Spleen (tissue), 7 donors: Measurements from ENCODE around the gene TNFRSF21.

Experiments
- POLR2A ChIP-seq, 3 donors: fragments of 450-650 bp; IDR thresholded peaks; one replicate each; pipeline ENCODE4 v1.5.1; 2017; ENCODE audit warnings: antibody characterized with exemption in 3 of 3, mild to moderate bottlenecking in 1 of 3
- POLR2AphosphoS5 ChIP-seq, 3 donors: sonication (generic); formaldehyde crosslinking; IDR thresholded peaks; one replicate each; pipeline ENCODE4 v1.5.1; 2017; ENCODE audit warnings: antibody characterized with exemption in 3 of 3
- TF ChIP-seq, protein P1 (sequence below), 11 experiments: fragments of 200-600 bp in 7 of 11; fragments of 450-650 bp in 4 of 11; sonication (generic) in 4 of 11; IDR thresholded peaks in 8 of 11; conservative IDR thresholded peaks in 3 of 11; 1 replicate in 7 of 11; 2 replicates in 4 of 11; pipeline versions ENCODE4 v1.4.0 to v1.8.0; 2016 to 2021; ENCODE audit warnings: antibody characterized with exemption in 11 of 11, inconsistent platforms in 4 of 11, mild to moderate bottlenecking in 1 of 11
- donor health status: DM: no; HTN: no; CAD: no; lungs with moderate emphysema.
- donor health status: DM: no; HTN: no; CAD: no.
- donor health status: DM: no; HTN: no; CAD: no.

DNA sequence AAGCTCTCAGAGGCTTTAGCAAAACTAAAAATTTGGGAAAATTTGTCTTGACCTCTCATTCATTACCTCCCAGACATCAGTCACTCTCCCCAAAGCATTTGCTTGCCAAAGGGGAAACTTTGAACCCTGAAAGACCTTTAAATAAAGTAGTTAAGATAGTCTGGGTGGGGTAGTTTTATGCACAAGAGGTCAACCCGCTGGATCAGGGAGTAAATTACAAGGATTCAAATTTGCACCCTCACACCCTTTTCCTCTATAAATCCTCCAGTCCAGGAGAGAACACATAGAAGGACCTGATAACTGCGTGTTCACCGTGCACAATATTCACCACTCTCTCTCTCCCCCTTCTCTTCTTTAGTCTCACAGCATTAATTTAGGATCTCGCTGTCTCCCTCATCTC is 36.1 kb upstream of the TNFRSF21 start:
- TF ChIP-seq, protein P1, sequence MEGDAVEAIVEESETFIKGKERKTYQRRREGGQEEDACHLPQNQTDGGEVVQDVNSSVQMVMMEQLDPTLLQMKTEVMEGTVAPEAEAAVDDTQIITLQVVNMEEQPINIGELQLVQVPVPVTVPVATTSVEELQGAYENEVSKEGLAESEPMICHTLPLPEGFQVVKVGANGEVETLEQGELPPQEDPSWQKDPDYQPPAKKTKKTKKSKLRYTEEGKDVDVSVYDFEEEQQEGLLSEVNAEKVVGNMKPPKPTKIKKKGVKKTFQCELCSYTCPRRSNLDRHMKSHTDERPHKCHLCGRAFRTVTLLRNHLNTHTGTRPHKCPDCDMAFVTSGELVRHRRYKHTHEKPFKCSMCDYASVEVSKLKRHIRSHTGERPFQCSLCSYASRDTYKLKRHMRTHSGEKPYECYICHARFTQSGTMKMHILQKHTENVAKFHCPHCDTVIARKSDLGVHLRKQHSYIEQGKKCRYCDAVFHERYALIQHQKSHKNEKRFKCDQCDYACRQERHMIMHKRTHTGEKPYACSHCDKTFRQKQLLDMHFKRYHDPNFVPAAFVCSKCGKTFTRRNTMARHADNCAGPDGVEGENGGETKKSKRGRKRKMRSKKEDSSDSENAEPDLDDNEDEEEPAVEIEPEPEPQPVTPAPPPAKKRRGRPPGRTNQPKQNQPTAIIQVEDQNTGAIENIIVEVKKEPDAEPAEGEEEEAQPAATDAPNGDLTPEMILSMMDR (IDR thresholded peaks at IDR 0.05 in 8 of 11, conservative IDR thresholded peaks at IDR 0.05 in 3 of 11), result no peak
- no peak for TF ChIP-seq POLR2AphosphoS5 (IDR thresholded peaks at IDR 0.05)
- TF ChIP-seq POLR2A (IDR thresholded peaks at IDR 0.05), result no peak
